ENCODE results near the gene DLGAP3.

DLGAP3 gene

DNA sequence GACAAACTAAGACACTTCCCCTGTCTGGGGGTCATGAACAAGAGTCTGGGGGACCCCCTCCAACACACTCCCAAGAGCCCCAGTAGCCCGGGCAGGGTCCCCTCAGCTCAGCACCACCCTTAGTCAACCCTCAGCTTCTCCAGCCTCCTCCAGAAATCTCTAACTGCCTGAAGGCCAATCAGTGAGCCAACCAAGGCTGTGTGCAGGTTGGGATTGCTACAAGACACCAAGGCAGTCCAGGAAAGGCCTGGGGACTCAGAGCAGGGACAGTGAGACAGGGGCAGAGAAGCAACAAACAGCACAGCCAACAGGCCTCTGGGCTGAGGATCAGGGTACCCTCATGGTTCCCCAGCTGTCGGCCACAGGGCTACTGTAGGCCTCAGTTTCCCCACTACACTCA, 83.2 kb downstream of the DLGAP3 start:
- in situ Hi-C loops (cut with HindIII; ENCODE audit: low pct_unique_long_range_greater_than_20kb, low sequenced_read_pairs): no loop called here
- DNase-seq (ENCODE audit: low read depth in 1 of 2, low spot score in 1 of 2): no peak
- TF ChIP-seq JUND (IDR thresholded peaks at IDR 0.05; ENCODE audit: low read depth): no peak

DNA sequence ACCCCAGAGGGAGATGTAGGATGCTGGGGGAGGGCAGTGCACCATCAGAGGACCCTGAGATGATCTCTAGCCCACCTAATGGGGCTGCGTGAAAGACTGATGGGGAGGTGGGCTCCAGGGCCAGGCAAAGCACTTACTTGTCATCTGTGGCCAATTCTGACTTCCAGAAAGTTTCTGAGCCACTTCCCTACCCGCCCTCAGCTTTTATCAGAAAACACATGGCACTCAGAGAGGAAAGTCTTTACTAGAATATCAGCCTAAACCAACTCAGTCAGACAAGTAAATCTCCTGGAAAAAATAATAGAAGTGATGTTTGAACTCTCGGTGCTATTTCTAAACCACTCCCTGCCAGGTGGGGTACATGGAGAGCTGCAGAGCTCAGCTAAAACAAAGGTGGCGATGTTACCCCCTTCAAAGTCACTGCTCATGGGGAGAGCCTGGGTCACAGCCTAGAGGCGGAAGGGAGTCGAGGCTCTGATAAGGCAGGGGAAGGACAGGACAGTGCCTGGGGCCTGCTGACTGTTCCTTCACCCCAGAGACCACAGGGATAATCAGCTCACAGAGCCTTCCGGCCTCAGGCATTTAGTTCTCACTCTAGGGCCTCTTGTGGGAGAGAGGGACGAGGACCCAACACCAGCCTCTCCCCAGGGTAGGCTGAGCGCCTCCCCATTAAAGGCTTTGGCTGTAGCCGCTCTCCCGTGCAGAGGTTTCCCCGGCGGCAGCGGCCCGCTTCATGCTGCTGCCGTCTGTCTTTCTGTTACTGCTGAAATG, 84.1 kb downstream of the DLGAP3 start:
- in situ Hi-C loops (cut with HindIII; ENCODE audit: low pct_unique_long_range_greater_than_20kb, low sequenced_read_pairs): no loop called here
- no peak for DNase-seq (ENCODE audit: low read depth in 1 of 2, low spot score in 1 of 2)
- TF ChIP-seq JUND (IDR thresholded peaks at IDR 0.05; ENCODE audit: low read depth): no peak

DNA sequence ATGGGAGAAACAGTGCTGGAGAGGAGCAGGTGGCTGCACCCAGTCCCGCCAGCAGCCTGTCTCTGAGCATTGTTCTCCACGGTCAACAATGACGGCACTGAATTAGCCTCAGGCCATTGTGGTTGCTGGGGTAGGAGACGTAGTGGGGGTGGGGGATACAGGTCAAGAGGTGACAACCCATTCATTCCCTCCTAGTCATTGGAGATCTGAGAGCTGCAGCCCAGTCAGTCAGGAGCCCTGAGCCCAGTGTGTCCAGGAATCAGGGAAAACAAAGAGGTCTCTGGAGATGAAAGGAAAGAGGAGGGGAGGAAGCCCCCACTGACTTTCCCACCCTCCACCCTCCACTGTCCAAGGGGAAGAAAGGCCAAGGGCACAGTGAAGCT, 85.2 kb downstream of the DLGAP3 start:
- DNase-seq (ENCODE audit: low read depth in 1 of 2, low spot score in 1 of 2): peak in 1 of 2 experiments; percentile 12
- no peak for TF ChIP-seq JUND (IDR thresholded peaks at IDR 0.05; ENCODE audit: low read depth)
- in situ Hi-C loops (cut with HindIII; ENCODE audit: low pct_unique_long_range_greater_than_20kb, low sequenced_read_pairs): no loop called here

DNA sequence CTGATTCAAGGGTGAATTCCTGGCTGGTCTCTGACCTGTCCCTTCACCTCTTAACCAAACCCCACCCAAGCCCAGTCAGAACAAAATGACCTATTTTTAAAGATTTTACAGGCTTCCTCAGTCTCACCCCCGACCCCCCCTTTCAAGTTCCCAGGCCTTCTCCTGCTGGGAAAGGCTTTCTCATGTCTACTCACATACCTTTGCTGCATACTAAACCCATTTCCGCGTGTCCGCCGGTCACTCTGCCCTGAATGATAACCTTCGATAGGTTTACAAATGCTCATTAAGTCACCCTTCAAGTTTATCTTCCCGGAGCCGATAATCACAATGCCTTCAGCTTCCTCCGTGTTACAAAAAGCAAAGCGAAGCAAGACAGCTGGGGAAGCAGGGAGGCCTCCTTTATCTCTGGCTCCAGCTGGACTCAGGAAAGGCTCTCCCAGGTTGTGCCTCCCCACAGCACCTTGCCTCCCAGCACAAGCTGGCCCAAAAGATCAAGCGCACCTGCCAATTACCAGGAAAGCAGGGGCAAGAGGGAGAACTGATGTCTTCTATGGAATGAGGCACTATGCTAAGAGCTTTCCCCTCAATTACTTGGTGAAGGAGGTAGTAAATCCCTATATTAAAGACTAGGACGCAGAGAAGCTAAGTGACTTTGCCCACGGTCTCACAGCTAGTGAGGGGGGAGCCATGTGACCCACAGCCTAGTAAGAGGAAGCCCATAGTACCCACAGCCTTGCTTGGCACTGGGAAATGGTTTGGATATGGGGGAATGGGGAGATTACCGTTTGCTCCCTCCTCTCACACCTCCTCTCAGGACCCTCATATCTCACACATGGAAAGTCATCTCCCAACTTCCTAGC, 85.8 kb downstream of the DLGAP3 start:
- no peak for DNase-seq (ENCODE audit: low read depth in 1 of 2, low spot score in 1 of 2)
- no peak for TF ChIP-seq JUND (IDR thresholded peaks at IDR 0.05; ENCODE audit: low read depth)
- in situ Hi-C loops (cut with HindIII; ENCODE audit: low pct_unique_long_range_greater_than_20kb, low sequenced_read_pairs): no loop called here

DNA sequence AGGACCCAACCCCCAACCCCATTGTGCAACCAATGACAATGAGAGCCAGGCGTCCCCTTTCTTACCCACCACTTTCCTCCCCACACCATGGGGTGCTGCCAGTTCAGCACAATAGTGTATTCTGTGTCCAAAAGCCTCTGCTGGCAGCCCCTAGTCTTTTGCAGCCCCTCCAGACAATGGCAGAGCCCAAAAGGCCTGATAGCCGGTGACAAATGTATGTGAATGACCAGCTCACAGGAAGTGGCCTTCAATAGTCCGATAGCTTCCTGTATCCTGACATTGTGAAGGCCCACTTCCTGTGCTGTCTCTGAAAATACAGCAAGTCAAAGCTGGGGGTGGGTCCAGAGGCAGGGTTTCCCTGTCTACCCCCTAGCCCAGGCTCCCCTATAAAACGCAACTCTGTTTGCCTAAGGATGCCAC, 86.5 kb downstream of the DLGAP3 start:
- no peak for TF ChIP-seq JUND (IDR thresholded peaks at IDR 0.05; ENCODE audit: low read depth)
- DNase-seq (ENCODE audit: low read depth in 1 of 2, low spot score in 1 of 2): no peak
- in situ Hi-C loops (cut with HindIII; ENCODE audit: low pct_unique_long_range_greater_than_20kb, low sequenced_read_pairs): no loop called here

DNA sequence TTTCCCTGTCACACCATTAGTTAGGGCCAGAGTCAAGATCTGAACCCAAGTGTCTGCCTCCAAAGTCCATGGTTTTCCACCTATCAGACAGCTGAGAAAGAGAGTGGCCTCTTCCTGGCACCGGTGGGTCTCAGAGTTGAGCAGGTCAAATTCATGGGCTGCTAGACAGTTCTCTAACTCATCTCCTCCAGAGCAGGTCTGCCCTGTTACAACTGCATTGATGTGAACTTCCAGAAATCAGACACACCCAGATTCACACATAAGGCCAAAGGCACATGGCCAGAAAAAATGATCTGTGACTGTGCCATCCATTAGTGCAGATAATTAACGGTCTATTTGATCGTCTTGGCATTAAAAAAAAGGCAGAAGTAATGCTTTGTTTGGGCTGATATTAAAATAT, 87.4 kb downstream of the DLGAP3 start:
- in situ Hi-C loops (cut with HindIII; ENCODE audit: low pct_unique_long_range_greater_than_20kb, low sequenced_read_pairs): no loop called here
- no peak for DNase-seq (ENCODE audit: low read depth in 1 of 2, low spot score in 1 of 2)
- no peak for TF ChIP-seq JUND (IDR thresholded peaks at IDR 0.05; ENCODE audit: low read depth)

DNA sequence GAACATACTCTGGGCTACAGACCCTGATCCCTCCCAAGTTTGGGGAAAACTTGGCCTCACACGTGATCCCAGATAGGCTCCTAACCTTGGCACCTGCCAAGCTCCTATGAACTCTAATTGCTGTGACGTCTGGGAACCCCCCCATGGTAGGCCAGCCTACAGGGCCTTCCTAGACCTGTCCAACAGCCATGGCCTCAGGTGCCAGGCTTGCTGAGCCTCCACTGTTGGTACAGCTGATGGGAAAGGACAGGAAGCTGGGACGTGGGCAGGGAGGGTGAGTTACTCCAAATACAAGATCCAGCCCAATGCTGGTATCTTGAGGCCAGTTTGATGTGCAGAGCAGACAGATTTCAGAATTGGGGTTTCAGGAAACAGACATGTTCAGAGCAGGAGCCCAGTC, 89.0 kb downstream of the DLGAP3 start:
- in situ Hi-C loops (cut with HindIII; ENCODE audit: low pct_unique_long_range_greater_than_20kb, low sequenced_read_pairs): no loop called here
- no peak for DNase-seq (ENCODE audit: low read depth in 1 of 2, low spot score in 1 of 2)
- no peak for TF ChIP-seq JUND (IDR thresholded peaks at IDR 0.05; ENCODE audit: low read depth)

DNA sequence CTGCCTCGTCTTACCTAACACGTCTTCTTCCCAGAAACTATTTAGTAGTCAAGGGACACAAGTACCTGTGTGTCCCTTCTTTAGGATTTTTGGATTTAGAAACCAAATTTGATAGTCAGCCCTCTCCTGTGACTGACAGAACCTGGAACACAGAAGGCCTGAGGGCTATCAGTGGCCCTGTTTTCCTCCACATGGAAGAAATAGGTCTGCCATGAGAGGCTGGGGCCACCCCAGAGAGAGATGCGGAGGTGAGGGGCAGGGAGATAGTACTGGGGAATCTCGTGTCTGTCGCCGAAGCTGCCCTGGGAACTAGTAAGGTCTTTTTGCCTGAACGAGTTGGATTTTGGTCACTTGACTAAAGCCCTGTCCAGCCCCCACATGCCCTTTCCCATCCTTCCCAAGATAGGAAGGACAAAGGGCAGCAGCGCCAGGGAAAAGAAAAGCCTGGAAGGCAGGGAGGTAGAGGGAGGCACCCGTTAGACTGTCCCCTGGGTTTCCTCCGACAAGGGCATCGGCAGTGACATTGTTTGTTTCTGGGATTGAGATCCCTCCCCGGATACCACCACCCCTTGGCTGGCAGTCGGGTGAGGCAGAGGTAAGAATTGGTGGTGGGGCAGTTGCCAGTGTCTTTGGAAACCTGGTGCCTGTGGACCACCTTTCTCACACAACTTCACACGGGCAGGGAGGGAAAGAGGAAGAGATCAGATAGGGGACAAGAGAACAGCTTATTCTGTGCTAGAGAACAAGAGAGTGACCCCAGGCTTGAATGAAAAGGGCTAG, 89.7 kb downstream of the DLGAP3 start:
- in situ Hi-C loops (cut with HindIII; ENCODE audit: low pct_unique_long_range_greater_than_20kb, low sequenced_read_pairs): no loop called here
- DNase-seq (ENCODE audit: low read depth in 1 of 2, low spot score in 1 of 2): no peak
- no peak for TF ChIP-seq JUND (IDR thresholded peaks at IDR 0.05; ENCODE audit: low read depth)

DNA sequence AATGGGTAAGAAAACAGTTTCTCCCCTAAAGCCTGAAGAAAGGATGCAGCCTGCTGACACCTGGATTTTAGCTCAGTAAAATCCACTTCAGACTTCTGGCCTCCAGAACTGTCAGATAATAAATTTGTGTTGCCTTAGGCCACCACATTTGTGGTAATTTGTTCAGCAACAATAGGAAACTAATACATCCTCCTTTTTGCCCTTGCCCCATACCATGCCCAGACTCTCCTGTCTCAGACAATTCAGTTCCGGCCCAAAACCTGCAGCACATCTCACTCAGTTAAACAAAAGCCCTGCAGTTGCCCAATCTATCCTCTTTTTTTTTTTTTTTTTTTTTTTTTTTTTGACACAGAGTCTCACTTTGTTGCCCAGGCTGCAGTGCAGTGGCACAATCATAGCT, 95.7 kb downstream of the DLGAP3 start:
- no peak for DNase-seq (ENCODE audit: low read depth in 1 of 2, low spot score in 1 of 2)
- in situ Hi-C loops (cut with HindIII; ENCODE audit: low pct_unique_long_range_greater_than_20kb, low sequenced_read_pairs): no loop called here
- TF ChIP-seq JUND (IDR thresholded peaks at IDR 0.05; ENCODE audit: low read depth): no peak

DNA sequence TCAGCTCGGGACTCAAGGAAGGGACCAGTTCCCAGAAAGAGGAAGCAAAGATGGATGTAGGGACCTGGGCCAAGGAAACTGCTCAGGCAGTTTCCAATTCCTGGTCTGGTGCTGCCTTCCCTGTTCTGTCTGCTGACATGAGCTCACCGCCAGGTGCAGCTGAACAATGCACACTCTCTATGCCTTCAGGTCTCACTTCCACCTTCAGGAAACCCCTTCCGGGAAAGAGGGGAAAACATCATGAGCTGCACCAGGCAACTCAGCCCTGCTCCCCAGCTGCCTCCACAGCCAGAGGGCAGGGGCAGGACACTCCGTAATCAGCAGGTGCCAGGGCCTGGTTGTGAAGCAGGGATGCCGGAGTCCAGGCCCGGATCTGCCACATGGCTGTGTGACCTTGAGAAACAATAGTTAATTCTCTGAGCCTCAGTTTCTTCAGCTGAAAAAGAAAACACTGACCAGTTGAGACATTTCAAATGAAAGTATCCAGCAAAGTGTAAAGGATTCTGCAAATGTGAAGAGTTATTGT, 97.7 kb downstream of the DLGAP3 start:
- peak in 1 of 2 experiments; percentile 45 for DNase-seq (ENCODE audit: low read depth in 1 of 2, low spot score in 1 of 2)
- in situ Hi-C loops (cut with HindIII; ENCODE audit: low pct_unique_long_range_greater_than_20kb, low sequenced_read_pairs): no loop called here
- TF ChIP-seq JUND (IDR thresholded peaks at IDR 0.05; ENCODE audit: low read depth): no peak

DNA sequence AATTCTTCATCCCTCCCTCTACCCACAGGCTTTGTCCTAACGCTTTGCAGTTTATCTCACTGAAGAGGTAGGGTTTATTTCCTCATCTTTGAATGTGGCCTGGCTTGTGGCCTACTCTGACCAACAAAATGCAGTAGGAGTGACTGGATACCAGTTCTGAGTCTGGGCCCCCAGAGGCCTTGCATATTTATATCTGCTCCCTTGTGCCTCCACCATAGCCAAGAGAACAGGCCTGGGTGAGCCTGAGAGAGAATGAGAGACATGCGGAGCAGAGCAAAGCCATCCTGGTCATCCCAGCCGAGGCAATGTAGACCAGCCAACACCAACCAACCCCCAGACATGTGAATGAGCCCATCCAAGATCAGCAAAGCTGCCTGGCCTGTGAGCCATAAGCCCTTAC, 100.2 kb downstream of the DLGAP3 start:
- in situ Hi-C loops (cut with HindIII; ENCODE audit: low pct_unique_long_range_greater_than_20kb, low sequenced_read_pairs): no loop called here
- DNase-seq (ENCODE audit: low read depth in 1 of 2, low spot score in 1 of 2): no peak
- no peak for TF ChIP-seq JUND (IDR thresholded peaks at IDR 0.05; ENCODE audit: low read depth)

DNA sequence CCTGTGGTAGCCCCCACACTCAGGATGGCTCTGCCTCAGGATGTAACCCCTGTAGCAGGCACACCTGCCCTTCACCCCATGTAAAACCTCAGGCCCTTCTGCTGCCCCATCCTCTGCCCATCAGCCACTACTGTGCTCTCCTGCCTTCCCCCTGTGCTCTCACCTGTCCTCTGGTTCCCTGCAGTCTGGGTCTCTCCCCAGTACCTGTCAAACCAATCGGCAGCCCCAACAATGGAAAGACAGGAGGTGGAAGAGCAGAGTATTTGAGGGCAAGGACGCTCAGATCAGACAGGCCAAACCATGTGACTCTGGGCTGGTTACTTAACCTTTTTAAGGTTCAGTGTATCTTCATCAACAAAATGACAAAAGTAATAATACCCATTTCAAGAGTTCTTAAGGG, 100.8 kb downstream of the DLGAP3 start:
- no peak for DNase-seq (ENCODE audit: low read depth in 1 of 2, low spot score in 1 of 2)
- TF ChIP-seq JUND (IDR thresholded peaks at IDR 0.05; ENCODE audit: low read depth): no peak
- in situ Hi-C loops (cut with HindIII; ENCODE audit: low pct_unique_long_range_greater_than_20kb, low sequenced_read_pairs): no loop called here
